ENCODE measurements around the gene MFNG.
"Not testable (repeated sequence)": the region's sequence is repeated elsewhere in the genome, so short reads cannot be mapped to it uniquely, and the experiment has no call there.

MFNG gene

GRCh38 chr22:37469416-37470086 is 16.6 kb downstream of the MFNG start:
- no peak for DNase-seq (ENCODE audit: extremely low read depth, insufficient read length)
- Histone ChIP-seq H3K27me3 (replicated peaks; ENCODE audit: control insufficient read depth, insufficient read depth, low read length) (no peaks in the 10 kb centered on the region), H3K4me3 (replicated peaks; ENCODE audit: low read depth, low read length) (no peak overlapping the region), H3K36me3 (ENCODE audit: control insufficient read depth, insufficient read depth, low read length) (peaks cover 31% of the 10 kb centered on the region)
- TF ChIP-seq CTCF (IDR thresholded peaks at IDR 0.05; ENCODE audit: insufficient read depth, low read length, poor library complexity, severe bottlenecking) = no peak

- not testable (repeated sequence) for H3K4me3 ChIP-seq (replicated peaks; ENCODE audit: low read depth, low read length); DNase-seq (ENCODE audit: extremely low read depth, insufficient read length); H3K27me3 ChIP-seq (replicated peaks; ENCODE audit: control insufficient read depth, insufficient read depth, low read length)
- H3K36me3 ChIP-seq (ENCODE audit: control insufficient read depth, insufficient read depth, low read length) = peaks cover 26% of the 10 kb centered on the region
These were observed 17.9 kb downstream of the MFNG start for GRCh38 chr22:37468201-37468695.

GRCh38 chr22:37467391-37467955 is 18.7 kb downstream of the MFNG start:
- Histone ChIP-seq H3K36me3 (ENCODE audit: control insufficient read depth, insufficient read depth, low read length) (peaks cover 21% of the 10 kb centered on the region), H3K27me3 (replicated peaks; ENCODE audit: control insufficient read depth, insufficient read depth, low read length) (no peaks in the 10 kb centered on the region), H3K4me3 (replicated peaks; ENCODE audit: low read depth, low read length) (no peak overlapping the region)
- no peak for DNase-seq (ENCODE audit: extremely low read depth, insufficient read length)
- TF ChIP-seq CTCF (IDR thresholded peaks at IDR 0.05; ENCODE audit: insufficient read depth, low read length, poor library complexity, severe bottlenecking) = no peak

GRCh38 chr22:37464181-37464580 is 22.0 kb downstream of the MFNG start:
- DNase-seq (ENCODE audit: extremely low read depth, insufficient read length) = no peak
- H3K27me3 ChIP-seq (replicated peaks; ENCODE audit: control insufficient read depth, insufficient read depth, low read length) = no peaks in the 10 kb centered on the region
- H3K4me3 ChIP-seq (replicated peaks; ENCODE audit: low read depth, low read length) = no peak overlapping the region
- peaks cover 9% of the 10 kb centered on the region for H3K36me3 ChIP-seq (ENCODE audit: control insufficient read depth, insufficient read depth, low read length)
- no peak for TF ChIP-seq CTCF (IDR thresholded peaks at IDR 0.05; ENCODE audit: insufficient read depth, low read length, poor library complexity, severe bottlenecking)

GRCh38 chr22:37462983-37463382 is 23.2 kb downstream of the MFNG start:
- TF ChIP-seq CTCF (IDR thresholded peaks at IDR 0.05; ENCODE audit: insufficient read depth, low read length, poor library complexity, severe bottlenecking) = no peak
- Histone ChIP-seq H3K4me3 (replicated peaks; ENCODE audit: low read depth, low read length) (no peak overlapping the region), H3K36me3 (ENCODE audit: control insufficient read depth, insufficient read depth, low read length) (peaks cover 7% of the 10 kb centered on the region), H3K27me3 (replicated peaks; ENCODE audit: control insufficient read depth, insufficient read depth, low read length) (no peaks in the 10 kb centered on the region)
- DNase-seq (ENCODE audit: extremely low read depth, insufficient read length) = no peak

- H3K27me3 ChIP-seq (replicated peaks; ENCODE audit: control insufficient read depth, insufficient read depth, low read length) = no peaks in the 10 kb centered on the region
- TF ChIP-seq CTCF (IDR thresholded peaks at IDR 0.05; ENCODE audit: insufficient read depth, low read length, poor library complexity, severe bottlenecking) = no peak
These were observed 23.7 kb downstream of the MFNG start for GRCh38 chr22:37462436-37462835.

More at GRCh38 chr22:37462436-37462835, 23.7 kb downstream of the MFNG start:
- no peak for DNase-seq (ENCODE audit: extremely low read depth, insufficient read length)
- H3K36me3 ChIP-seq (ENCODE audit: control insufficient read depth, insufficient read depth, low read length) = peaks cover 6% of the 10 kb centered on the region
- H3K4me3 ChIP-seq (replicated peaks; ENCODE audit: low read depth, low read length) = no peak overlapping the region

All from GM06990 (cell line).